ENCODE results near the gene MCM3AP.

Gene MCM3AP

GRCh38 chr21:46285206-46285661 is at the start of gene MCM3AP:
Gene MCM3AP (minus strand): TSS chr21:46285611. CDS start chr21:46285286, 325 bp downstream.
- Histone ChIP-seq H2AFZ (ENCODE audit: low read length, unreplicated experiment) (peak within 1 kb of the TSS; percentile 92), H3K4me1 (ENCODE audit: control insufficient read depth, insufficient read depth, low read length, unreplicated experiment) (peaks cover 25% of the 10 kb centered on the region)

GRCh38 chr21:46334351-46335140 is 49.1 kb upstream of the MCM3AP start:
- H2AFZ ChIP-seq (ENCODE audit: low read length, unreplicated experiment): no peak overlapping the region
- no peak overlapping the region for H3K27ac ChIP-seq (ENCODE audit: low read depth, low read length)
- H3K79me2 ChIP-seq (ENCODE audit: control insufficient read depth, insufficient read depth, low read length, unreplicated experiment): peaks cover 31% of the 10 kb centered on the region
- H3K36me3 ChIP-seq (ENCODE audit: insufficient read depth, low read length): peaks cover 34% of the 10 kb centered on the region
- H3K4me3 ChIP-seq (ENCODE audit: low read depth, low read length): no peak overlapping the region
- H3K27me3 ChIP-seq (ENCODE audit: insufficient read depth, low read length): no peaks in the 10 kb centered on the region
- peaks cover 12% of the 10 kb centered on the region for H3K4me1 ChIP-seq (ENCODE audit: control insufficient read depth, insufficient read depth, low read length, unreplicated experiment)

More at GRCh38 chr21:46285206-46285661, at the start of gene MCM3AP:
- H3K4me3 ChIP-seq (ENCODE audit: low read depth, low read length): peak within 1 kb of the TSS; percentile 84
- peaks cover 14% of the 10 kb centered on the region for H3K36me3 ChIP-seq (ENCODE audit: insufficient read depth, low read length)
- H3K27ac ChIP-seq (ENCODE audit: low read depth, low read length): peak within 1 kb of the TSS; percentile 87
- H3K79me2 ChIP-seq (ENCODE audit: control insufficient read depth, insufficient read depth, low read length, unreplicated experiment): peaks cover 57% of the 10 kb centered on the region
- H3K27me3 ChIP-seq (ENCODE audit: insufficient read depth, low read length): no peaks in the 10 kb centered on the region

GRCh38 chr21:46329796-46330195 is 44.4 kb upstream of the MCM3AP start:
- no peak overlapping the region for H3K27ac ChIP-seq (ENCODE audit: low read depth, low read length)
- peaks cover 58% of the 10 kb centered on the region for H3K79me2 ChIP-seq (ENCODE audit: control insufficient read depth, insufficient read depth, low read length, unreplicated experiment)
- no peak overlapping the region for H3K4me3 ChIP-seq (ENCODE audit: low read depth, low read length)
- H3K4me1 ChIP-seq (ENCODE audit: control insufficient read depth, insufficient read depth, low read length, unreplicated experiment): peaks cover 23% of the 10 kb centered on the region
- H3K27me3 ChIP-seq (ENCODE audit: insufficient read depth, low read length): no peaks in the 10 kb centered on the region
- peaks cover 4% of the 10 kb centered on the region; the same call in 1 of the 2 replicates for H3K36me3 ChIP-seq (ENCODE audit: insufficient read depth, low read length)
- H2AFZ ChIP-seq (ENCODE audit: low read length, unreplicated experiment): no peak overlapping the region

GRCh38 chr21:46328151-46328550 is 42.7 kb upstream of the MCM3AP start:
- peaks cover 66% of the 10 kb centered on the region for H3K79me2 ChIP-seq (ENCODE audit: control insufficient read depth, insufficient read depth, low read length, unreplicated experiment)
- H3K36me3 ChIP-seq (ENCODE audit: insufficient read depth, low read length): 0 out of 2 replicates have a peak, but pooled peaks cover 3% of the 10 kb centered on the region
- no peak overlapping the region for H3K27ac ChIP-seq (ENCODE audit: low read depth, low read length)
- H3K27me3 ChIP-seq (ENCODE audit: insufficient read depth, low read length): no peaks in the 10 kb centered on the region
- no peak overlapping the region for H2AFZ ChIP-seq (ENCODE audit: low read length, unreplicated experiment)
- peaks cover 23% of the 10 kb centered on the region for H3K4me1 ChIP-seq (ENCODE audit: control insufficient read depth, insufficient read depth, low read length, unreplicated experiment)
- no peak overlapping the region for H3K4me3 ChIP-seq (ENCODE audit: low read depth, low read length)

- Histone ChIP-seq H3K79me2 (ENCODE audit: control insufficient read depth, insufficient read depth, low read length, unreplicated experiment) (peaks cover 70% of the 10 kb centered on the region), H3K27me3 (ENCODE audit: insufficient read depth, low read length) (no peaks in the 10 kb centered on the region), H3K4me3 (ENCODE audit: low read depth, low read length) (no peak overlapping the region), H3K27ac (ENCODE audit: low read depth, low read length) (no peak overlapping the region), H3K36me3 (ENCODE audit: insufficient read depth, low read length) (0 out of 2 replicates have a peak, but pooled peaks cover 3% of the 10 kb centered on the region), H3K4me1 (ENCODE audit: control insufficient read depth, insufficient read depth, low read length, unreplicated experiment) (peaks cover 19% of the 10 kb centered on the region), H2AFZ (ENCODE audit: low read length, unreplicated experiment) (no peak overlapping the region)
Measured at GRCh38 chr21:46327711-46328110, 42.3 kb upstream of the MCM3AP start.

- Histone ChIP-seq H3K27me3 (ENCODE audit: insufficient read depth, low read length) (no peaks in the 10 kb centered on the region), H3K27ac (ENCODE audit: low read depth, low read length) (no peak overlapping the region), H3K36me3 (ENCODE audit: insufficient read depth, low read length) (no peaks in the 10 kb centered on the region; the same call in 1 of the 2 replicates), H3K79me2 (ENCODE audit: control insufficient read depth, insufficient read depth, low read length, unreplicated experiment) (peaks cover 83% of the 10 kb centered on the region), H2AFZ (ENCODE audit: low read length, unreplicated experiment) (no peak overlapping the region), H3K4me3 (ENCODE audit: low read depth, low read length) (peak overlapping the region; percentile 93; the same call in 1 of the 2 replicates), H3K4me1 (ENCODE audit: control insufficient read depth, insufficient read depth, low read length, unreplicated experiment) (peaks cover 23% of the 10 kb centered on the region)
Measured at GRCh38 chr21:46326110-46326703, 40.8 kb upstream of the MCM3AP start.

- peak overlapping the region; percentile 93 for H3K4me3 ChIP-seq (ENCODE audit: low read depth, low read length)
- H3K27me3 ChIP-seq (ENCODE audit: insufficient read depth, low read length): no peaks in the 10 kb centered on the region
- peaks cover 83% of the 10 kb centered on the region for H3K79me2 ChIP-seq (ENCODE audit: control insufficient read depth, insufficient read depth, low read length, unreplicated experiment)
- peaks cover 29% of the 10 kb centered on the region for H3K4me1 ChIP-seq (ENCODE audit: control insufficient read depth, insufficient read depth, low read length, unreplicated experiment)
- no peaks in the 10 kb centered on the region; the same call in 1 of the 2 replicates for H3K36me3 ChIP-seq (ENCODE audit: insufficient read depth, low read length)
- peak overlapping the region; percentile 94 for H2AFZ ChIP-seq (ENCODE audit: low read length, unreplicated experiment)
- H3K27ac ChIP-seq (ENCODE audit: low read depth, low read length): peak overlapping the region; percentile 74
Measured at GRCh38 chr21:46325073-46325912, 39.9 kb upstream of the MCM3AP start.

GRCh38 chr21:46324390-46325072 is 39.1 kb upstream of the MCM3AP start:
- Histone ChIP-seq H3K36me3 (ENCODE audit: insufficient read depth, low read length) (no peaks in the 10 kb centered on the region; the same call in 1 of the 2 replicates), H3K4me1 (ENCODE audit: control insufficient read depth, insufficient read depth, low read length, unreplicated experiment) (peaks cover 29% of the 10 kb centered on the region), H3K27me3 (ENCODE audit: insufficient read depth, low read length) (no peaks in the 10 kb centered on the region), H3K79me2 (ENCODE audit: control insufficient read depth, insufficient read depth, low read length, unreplicated experiment) (peaks cover 79% of the 10 kb centered on the region), H3K27ac (ENCODE audit: low read depth, low read length) (peak overlapping the region; percentile 96), H3K4me3 (ENCODE audit: low read depth, low read length) (peak overlapping the region; percentile 100), H2AFZ (ENCODE audit: low read length, unreplicated experiment) (peak overlapping the region; percentile 94)

GRCh38 chr21:46323710-46324389 is 38.4 kb upstream of the MCM3AP start, which contains the start of the genes C21orf58 and PCNT:
Gene C21orf58 (minus strand): TSS chr21:46323870. CDS start chr21:46322738, 1,132 bp downstream.
Gene PCNT (plus strand): TSS chr21:46324156. CDS start chr21:46324229, 73 bp downstream.
- Histone ChIP-seq H3K4me3 (ENCODE audit: low read depth, low read length) (peak within 1 kb of the TSS; percentile 100), H2AFZ (ENCODE audit: low read length, unreplicated experiment) (peak within 1 kb of the TSS; percentile 94), H3K79me2 (ENCODE audit: control insufficient read depth, insufficient read depth, low read length, unreplicated experiment) (peaks cover 76% of the 10 kb centered on the region), H3K27me3 (ENCODE audit: insufficient read depth, low read length) (no peaks in the 10 kb centered on the region), H3K36me3 (ENCODE audit: insufficient read depth, low read length) (no peaks in the 10 kb centered on the region; the same call in 1 of the 2 replicates), H3K4me1 (ENCODE audit: control insufficient read depth, insufficient read depth, low read length, unreplicated experiment) (peaks cover 29% of the 10 kb centered on the region), H3K27ac (ENCODE audit: low read depth, low read length) (peak within 1 kb of the TSS; percentile 96)
